NCI-H748 (cell line): ENCODE measurements around the gene MKKS.
"Not testable (repeated sequence)": the region's sequence is repeated elsewhere in the genome, so short reads cannot be mapped to it uniquely, and the experiment has no call there.

Experiments used
- DNase-seq: peaks from one replicate; lab custom pipeline; 2025; ENCODE audit not compliant: unreplicated experiment; lab: John Stamatoyannopoulos, UW

Gene MKKS

DNA sequence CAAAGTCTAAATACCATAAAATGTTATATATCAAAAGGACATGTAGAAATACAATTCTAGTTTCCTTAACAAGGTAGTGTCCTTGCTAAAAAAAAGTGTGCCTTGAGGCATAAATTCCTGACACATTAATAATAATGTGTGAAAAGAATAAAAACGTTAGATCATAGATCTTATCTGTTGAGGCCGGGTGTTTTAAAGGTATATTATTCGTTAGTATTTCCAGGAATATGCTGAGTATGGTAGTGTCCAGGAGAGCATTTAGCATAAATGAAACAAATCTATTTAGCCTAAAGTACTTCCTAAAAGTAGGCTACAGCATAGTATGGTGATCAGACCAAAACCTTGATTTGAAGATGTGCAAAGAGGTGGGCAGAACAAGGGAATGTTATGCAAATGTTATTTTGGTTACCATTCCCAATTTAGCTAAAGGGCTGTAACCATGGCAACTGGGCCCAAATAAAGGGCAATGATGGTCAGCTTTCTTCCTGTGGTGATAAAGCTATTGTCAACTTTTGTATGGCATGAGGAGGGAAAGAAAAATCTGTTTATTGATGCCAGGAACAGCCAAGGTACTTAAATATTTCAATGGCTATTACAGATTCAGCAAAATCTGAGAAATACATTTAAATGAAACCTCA, 18.9 kb downstream of the MKKS start:
- peak; percentile 75 for DNase-seq

DNA sequence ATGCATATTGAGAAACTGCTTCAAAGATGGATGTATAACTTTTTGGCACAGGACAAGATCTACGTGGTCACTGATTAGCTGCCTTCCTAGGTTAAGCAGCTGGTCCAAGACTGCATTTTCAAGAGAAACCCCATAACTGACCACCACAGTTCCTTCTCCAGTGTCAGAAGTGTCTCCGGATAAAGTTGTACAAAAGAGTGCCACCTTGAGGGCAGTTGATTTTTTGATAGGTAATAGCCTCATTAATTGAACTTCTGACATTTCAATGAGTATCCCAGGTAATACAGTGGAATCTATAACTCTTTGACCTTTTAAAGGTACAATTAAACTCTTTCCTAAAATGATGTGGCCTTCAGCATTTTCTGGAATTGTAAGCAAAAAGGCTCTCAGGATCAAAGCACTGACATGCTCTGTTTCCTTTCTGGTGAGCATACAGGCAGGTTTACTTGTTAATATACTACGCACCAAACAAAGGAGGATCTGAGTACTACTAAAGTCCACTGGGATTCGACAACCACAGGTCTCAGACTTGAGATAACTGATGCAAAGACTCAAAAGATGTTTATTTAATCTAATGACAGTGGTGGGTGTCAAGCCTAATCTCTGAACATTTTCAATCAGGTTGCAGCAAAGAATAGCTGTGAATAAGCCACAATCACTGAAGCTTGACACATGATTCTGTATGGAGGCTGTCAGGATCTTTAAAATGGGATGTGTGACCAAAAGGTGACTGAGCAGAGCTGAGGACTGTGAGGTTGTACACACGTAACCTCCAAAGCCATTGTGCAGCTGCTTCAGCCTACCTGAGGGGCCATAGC, 21.2 kb downstream of the MKKS start:
- peak; percentile 37 for DNase-seq

DNA sequence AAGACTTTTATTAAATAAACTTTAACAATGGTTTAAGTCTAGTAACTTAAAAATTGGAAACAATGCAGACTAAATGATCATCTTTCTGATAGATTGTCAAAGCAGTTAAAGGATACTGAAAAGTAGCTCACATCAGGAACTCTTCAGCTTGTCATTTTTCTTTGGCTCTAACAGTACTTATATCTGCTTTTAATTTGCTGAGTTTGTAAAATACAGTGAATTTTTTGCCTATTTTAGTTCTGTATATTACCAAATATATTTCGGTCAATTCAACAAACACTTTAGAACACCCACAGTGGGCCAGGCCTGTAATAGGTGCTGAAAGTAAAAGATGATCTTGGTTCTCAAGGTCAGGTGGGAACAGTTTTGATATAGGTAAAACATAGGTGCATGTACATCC, 22.3 kb downstream of the MKKS start:
- no peak for DNase-seq

DNA sequence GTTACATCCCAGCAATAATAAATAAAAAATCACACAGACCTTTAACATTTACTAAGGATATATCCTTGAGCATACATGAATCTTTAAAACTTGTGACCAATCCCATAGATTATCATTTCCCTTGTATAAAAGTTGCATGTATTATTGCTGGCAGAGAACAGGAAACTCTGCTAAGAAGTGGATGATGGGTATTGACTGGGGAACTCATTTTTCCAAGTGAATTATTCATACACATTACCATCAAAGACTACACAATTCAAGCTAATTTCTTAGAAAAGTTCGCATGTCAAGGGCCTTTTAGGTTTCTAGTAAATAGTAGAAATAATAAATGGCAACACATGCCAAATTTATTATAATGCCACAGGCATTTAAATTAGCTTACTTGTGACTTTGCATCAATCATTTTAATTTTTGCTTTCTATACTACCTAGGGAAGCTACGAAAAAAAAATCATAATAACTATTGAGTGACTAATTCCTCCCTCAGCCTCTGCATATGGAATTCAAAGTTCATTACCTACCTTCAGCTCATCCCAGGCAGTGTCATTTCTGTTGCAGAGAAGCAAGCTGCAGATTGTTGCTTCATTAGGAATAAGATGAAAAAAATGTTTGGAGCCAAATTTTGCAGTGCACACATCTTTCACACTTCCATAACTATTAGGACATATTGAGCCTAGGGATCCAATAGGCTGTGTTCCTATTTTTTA, 25.8 kb downstream of the MKKS start:
- no peak for DNase-seq

DNA sequence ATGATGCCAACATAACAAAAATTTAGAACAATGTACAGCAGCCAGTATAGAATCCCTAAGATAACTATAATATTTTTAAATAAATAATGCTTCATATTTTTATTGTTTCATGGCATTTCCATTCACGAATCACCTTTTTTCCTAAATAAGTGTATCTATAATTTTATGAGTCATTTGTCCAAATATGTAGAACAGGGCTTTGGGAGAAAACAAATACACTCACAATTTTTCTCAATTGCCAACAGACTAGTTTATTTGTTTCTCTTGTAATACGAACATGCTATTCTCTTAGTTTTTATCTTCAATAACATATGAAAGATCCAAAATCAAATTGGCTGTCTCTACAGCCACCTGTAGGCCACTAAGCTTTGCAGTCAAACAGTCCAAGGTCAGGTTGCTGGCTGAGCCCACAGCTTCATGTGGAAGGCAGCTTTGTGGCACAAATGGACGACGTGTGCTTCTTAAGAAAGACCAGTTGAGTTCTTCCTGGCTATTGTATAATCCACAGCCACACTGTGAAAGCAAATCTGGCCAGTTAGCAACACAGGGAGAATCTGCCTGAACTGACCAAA, 29.0 kb downstream of the MKKS start:
- DNase-seq, result no peak

DNA sequence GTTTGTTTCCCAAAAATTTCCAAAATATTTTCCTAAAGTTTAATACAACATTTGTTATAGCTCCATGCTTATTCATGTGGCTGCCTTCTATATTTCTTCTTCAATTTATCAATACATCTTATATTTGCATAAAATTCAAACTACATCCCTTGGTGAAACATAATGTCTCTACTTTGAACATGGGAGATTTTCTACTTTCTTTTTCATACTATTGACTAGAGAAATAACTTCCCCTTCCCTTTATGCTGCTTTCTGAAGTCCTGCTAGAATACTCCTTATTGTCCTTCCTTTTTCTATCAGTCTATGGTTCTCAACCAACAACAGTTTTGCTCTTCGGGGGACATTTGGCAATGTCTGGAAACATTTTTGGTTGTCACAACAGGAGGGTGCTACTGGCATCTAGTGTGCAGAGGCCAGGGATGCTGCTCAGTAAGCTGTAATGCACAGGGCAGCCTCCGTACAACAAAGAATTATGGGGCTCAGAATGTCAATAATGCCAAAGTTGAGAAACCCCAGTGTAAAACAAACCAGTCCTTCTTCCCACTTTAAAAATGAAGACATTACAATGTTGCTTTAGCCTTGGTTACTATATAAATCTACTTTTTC, 29.9 kb downstream of the MKKS start:
- DNase-seq, result no peak

DNA sequence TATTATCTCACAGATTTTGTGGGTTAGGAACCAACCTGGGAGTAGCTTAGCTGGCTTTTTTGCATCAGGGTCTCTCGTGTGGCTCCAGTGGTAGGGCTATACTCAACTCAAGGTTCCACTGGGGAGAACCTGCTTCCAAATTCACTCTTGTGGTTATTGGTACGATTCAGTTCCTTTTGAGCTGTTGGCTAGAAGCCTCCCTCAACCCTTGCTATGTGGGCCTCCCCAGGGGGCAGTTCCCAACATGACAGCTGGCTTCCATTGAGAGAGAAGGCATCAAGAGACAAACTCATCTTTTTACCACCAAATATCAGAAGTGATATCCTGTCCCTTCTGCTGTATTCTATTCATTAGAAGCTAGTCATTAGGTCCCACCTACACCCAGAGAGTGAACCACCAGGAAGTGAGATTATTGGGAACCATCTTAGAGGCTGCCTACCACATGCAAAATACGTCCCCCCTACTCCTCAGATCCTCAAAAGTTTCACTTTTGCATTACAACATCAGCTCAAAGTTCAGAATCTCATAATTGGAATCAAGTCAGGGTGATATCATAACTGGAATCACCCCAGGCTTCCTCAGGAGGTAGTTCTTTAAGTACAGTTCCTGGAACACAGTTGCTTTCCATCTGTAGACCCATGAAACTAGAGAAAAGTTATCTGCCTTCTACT, 30.9 kb downstream of the MKKS start:
- no peak for DNase-seq

DNA sequence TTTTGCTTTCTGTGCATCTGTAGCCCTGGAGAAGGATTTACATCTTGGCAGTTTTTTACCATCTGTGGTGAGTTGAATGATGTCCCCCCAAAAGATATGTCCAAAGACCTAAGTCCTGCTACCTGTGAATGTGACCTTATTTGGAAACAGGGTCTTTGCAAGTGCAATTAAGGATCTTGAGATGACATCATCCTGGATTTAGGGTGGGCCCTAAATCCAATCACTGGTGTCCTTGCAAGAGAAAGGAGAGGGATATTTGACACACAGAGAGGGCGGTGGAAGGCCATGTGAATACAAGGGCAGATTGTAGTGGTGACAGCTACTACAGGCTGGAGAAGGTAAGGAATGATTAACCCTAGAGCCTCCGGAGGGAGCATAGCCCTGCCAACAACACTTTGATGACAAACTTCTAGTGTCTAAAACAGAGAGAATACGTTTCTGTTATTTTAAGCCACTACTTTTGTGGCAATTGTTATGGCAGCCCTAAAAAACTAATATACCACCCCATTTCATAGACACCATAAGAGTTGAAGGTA, 35.1 kb downstream of the MKKS start:
- DNase-seq, result no peak

DNA sequence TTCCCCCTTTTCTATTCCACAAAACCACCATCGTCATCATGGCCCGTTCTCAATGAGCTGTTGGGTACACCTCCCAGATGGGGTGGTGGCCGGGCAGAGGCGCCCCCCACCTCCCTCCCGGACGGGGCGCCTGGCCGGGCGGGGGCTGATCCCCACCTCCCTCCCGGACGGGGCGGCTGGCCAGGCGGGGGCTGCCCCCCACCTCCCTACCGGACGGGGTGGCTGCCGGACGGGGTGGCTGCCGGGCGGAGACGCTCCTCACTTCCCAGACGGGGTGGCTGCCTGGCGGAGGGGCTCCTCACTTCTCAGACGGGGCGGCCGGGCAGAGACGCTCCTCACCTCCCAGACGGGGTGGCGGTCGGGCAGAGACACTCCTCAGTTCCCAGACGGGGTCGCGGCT, 39.3 kb downstream of the MKKS start:
- DNase-seq, result not testable (repeated sequence)

DNA sequence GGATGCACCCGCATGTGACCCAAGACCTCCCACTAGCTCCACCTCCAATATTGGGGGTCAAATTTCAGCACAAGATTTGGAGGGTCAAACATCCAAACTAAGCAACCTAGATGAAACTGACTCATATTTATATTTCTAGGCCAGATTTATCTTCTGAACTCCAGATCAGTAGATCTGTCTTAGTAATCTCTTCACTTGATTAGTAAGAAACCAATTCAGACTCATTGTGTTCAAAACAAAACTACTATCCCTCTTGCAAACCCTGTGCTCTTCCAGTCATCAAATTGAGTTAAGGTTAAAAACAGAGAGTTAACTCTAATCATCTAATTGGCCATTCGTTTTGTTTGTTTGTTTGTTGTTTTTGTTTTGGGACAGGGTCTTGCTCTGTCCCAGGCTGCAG, 43.3 kb downstream of the MKKS start:
- DNase-seq, result no peak

DNA sequence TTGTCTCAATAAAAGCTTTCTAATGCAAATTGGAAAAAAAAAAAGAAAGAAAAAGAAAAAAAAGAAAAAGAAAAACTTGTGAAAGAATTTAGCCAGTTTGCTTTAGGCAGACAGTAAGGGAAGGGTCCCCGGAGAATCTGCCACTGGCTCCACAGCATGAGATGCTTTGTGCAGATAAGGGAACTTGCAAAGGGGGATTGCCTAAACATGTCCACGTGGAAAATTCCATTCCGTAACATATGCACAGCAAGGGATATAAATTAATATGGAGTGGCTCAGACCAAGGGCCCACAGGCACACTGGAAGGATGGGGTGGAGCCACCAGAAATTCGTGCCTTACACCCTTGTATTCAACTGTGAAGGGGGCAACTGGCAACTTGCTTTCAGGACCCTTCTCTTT, 45.4 kb downstream of the MKKS start:
- DNase-seq, result no peak

DNA sequence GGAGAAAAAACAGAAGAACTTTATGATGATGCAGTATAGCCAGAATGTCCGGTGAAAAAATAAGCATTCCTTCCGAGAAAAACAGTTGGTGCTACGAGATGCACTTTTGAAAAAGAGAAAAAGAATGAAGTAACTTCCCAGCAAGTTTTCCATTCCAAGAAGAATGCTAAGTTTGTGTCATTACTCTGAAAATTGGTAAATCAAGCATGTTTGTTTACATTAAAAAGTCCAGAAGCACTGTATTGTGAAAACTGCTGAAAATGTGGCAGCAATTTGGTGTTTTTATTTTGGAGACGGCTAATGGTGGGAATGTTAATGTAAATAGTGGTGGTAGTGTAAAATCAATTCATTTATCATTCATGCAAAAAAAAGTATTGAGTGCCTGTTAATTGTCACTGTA, 46.3 kb downstream of the MKKS start:
- DNase-seq, result no peak

DNA sequence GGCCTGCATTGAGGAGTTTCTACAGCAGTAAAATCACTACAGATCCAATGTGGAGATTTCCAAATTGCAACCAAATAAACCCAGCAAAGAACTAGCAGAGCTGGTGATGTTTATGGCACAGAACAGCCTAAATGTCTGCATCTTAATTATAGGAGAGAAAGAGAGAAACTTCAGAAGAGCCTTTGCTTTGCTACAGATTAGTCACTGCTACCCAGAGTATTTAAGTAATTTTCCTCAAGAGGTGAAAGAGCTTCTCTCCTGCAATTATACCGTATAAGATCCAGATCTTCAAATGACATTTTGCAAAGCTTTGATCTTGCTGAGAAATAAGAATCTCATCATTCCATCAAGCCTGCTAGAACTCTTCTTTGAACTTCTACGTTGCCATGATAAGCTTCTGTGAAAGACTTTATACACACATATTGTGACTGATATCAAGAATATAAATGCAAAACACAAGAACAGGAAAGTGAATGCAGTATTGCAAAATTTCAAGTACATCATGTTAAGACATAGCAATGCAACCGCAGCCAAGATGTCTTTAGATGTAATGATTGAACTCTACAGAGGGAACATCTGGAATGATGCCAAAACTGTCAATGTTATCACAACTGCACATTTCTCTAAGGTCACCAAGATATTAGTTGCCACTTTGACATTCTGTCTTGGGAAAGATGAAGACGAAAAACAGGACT, 48.0 kb downstream of the MKKS start:
- DNase-seq, result no peak

DNA sequence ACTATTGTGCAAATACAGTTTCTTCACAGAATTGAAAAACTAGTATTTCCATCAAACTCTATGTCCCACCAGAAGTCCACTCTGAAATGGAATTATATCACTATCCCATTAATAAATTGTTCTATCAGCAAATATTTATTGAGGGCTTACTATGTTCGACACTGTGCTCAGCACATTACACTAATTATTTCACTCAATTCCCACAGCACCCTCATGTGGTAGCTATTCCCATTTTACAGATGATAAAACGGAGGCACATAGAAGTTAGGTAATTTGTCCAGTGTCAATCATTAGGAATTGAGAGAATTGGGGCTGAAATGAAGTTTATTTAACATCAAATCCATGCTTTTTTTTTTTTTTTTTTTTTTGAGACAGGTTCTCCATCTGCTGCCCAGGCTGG, 52.5 kb downstream of the MKKS start:
- DNase-seq, result peak; percentile 23

DNA sequence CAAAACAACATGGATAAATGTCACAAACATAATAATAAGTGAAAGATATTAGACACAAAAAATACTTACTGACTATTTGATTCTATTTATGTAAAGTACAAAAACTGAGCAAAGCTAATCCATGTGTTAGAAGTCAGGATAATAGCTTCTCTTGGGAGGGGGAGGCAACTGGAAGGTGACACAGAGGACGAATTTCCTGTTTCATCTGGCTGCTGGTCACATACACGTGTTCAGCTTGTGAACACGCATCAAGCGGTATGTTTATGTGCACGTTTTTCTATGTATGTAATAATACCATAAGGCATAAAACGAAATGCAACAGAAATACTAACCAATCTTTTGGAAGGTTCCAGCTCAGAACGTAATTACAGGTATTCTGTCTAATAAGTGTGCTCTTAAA, 54.3 kb downstream of the MKKS start:
- peak; percentile 71 for DNase-seq

DNA sequence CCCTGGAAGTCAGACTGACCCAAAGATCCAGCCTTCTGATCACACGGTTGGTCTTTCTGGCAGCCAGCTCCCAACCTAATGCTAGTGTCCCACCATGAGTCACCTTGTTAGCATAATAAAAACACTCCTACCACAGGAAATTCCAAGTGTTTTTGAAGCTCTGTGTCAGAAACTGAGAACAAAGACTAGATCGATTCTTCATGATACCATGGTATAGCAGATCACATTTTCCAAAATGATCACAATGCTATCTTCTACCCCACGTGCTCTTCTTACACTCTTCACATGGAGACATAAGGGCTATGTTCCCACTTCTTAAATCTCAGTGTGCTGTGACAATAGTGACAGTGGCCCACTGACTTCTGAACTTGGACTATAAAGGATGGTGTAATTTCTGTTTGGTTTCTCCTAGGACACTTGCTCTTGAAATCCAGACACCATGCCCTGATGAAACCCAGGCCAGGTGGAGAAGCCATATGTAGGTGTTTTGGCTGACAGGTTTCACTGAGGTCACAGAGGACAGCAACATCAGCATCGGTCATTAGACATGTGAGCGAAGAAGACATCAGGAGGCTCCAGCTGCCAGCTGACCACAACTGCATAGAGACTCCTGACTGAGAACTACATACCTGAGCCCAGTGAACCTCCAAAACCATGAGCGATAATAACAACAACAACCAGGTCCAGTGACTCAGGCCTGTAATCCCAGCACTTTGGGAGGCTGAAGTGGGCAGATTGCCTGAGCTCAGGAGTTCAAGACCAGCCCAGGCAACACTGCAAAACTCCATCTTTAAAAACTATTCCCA, 57.5 kb downstream of the MKKS start:
- no peak for DNase-seq

DNA sequence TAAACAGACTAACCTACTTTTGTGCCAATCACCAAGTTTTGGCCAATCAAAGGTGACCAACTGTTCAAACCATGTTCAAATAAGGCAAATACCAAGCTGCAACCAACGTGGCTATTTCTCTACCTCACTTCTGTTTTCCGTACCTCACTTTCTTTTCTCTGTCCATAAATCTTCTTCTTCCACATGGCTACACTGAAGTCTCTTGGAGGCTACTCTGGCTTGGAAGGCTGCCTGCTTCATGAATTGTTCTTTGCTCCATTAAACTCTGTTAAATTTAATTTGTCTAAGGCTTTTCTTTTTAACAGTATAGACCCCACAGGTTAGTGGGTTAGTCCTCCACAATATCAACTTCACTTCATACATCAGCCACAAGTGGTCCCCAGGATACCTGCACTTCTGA, 58.8 kb downstream of the MKKS start:
- no peak for DNase-seq

DNA sequence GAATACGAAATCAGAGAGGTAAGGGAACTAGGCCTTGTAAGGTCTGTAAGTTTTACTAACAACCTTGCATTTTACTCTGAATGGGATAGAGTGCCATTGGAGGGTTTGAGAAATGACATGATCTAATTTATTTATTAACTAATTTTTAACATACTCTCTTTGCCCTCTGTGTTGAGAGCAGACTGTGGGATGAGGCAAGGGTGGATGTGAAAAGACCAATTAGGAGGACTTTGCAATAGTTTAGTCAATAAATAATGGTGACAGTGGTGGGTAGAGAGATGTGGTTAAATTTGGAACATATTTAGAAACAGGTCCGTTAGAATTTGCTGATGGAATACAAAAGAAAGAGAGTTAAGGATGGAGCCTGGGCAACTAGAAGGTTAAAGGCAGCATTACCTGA, 60.0 kb downstream of the MKKS start:
- DNase-seq, result no peak

DNA sequence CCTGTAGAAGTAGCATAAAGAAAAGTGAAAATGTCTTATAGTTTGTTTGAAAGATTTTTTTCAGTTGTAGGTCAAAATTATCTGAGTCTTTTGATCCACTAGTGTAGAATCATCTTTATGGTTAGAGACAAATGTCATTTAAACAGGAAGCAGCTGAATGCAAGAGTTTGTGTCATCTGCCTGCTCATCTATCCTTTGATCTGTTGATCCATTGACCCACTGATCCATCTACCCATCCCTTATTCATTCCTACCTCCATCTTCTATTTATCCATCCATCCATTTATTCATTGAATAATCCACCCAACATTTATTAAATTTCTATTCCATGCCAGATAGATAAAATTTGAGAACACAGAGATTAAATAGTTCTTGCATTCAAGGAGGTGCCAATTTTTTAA, 62.6 kb downstream of the MKKS start:
- no peak for DNase-seq
